ENCODE measurements around the gene MORF4L2.

GRCh38 chrX:103666202-103667107 is 20.0 kb downstream of the MORF4L2 start:
- TF ChIP-seq CTCF (IDR thresholded peaks at IDR 0.05) = no peak
- no peak for TF ChIP-seq POLR2A (IDR thresholded peaks at IDR 0.05)

All from tibial nerve (tissue), 3 donors.